GM18867 (cell line): ENCODE measurements around the gene CRLF1.

Experiments
- ATAC-seq: cut with Tn5 transposase; IDR thresholded peaks from one replicate; pipeline ENCODE4 v1.9.1; 2021; ENCODE audit warnings: mild to moderate bottlenecking, moderate library complexity; ENCODE audit not compliant: unreplicated experiment

The CRLF1 gene

GRCh38 chr19:18636969-18637629 lies 30.5 kb upstream of the CRLF1 start, which contains the start of gene KLHL26:
Gene KLHL26, plus strand, starts transcription at chr19:18637028. Its CDS starts 27 bp downstream, at chr19:18637055.
- no peak for ATAC-seq

- ATAC-seq, result peak; percentile 84
Observed at GRCh38 chr19:18636183-18636968, 29.8 kb upstream of the CRLF1 start.

GRCh38 chr19:18635831-18636182 lies 29.2 kb upstream of the CRLF1 start:
- no peak for ATAC-seq

- no peak for ATAC-seq
Observed at GRCh38 chr19:18634612-18635297, 28.2 kb upstream of the CRLF1 start.

GRCh38 chr19:18633321-18633720 lies 26.7 kb upstream of the CRLF1 start:
- ATAC-seq, result no peak

GRCh38 chr19:18629166-18630088 lies 22.8 kb upstream of the CRLF1 start:
- ATAC-seq, result no peak

- ATAC-seq, result no peak
Observed at GRCh38 chr19:18626906-18627305, 20.3 kb upstream of the CRLF1 start.

- ATAC-seq, result no peak
Observed at GRCh38 chr19:18620902-18621301, 14.3 kb upstream of the CRLF1 start.

GRCh38 chr19:18620311-18620710 lies 13.7 kb upstream of the CRLF1 start:
- ATAC-seq, result no peak

- no peak for ATAC-seq
Observed at GRCh38 chr19:18618236-18618635, 11.6 kb upstream of the CRLF1 start.

- no peak for ATAC-seq
Observed at GRCh38 chr19:18617562-18617961, 11.0 kb upstream of the CRLF1 start.

- ATAC-seq, result no peak
Observed at GRCh38 chr19:18616023-18616422, 9.4 kb upstream of the CRLF1 start.

- ATAC-seq, result no peak
Observed at GRCh38 chr19:18613589-18614234, 7.1 kb upstream of the CRLF1 start.

GRCh38 chr19:18612772-18613588 lies 6.4 kb upstream of the CRLF1 start, which contains the start of gene TMEM59L:
Gene TMEM59L, plus strand, starts transcription at chr19:18612870. Its CDS starts 89 bp downstream, at chr19:18612959.
- no peak for ATAC-seq

- no peak for ATAC-seq
Observed at GRCh38 chr19:18612051-18612771, 5.6 kb upstream of the CRLF1 start.

GRCh38 chr19:18611327-18612050 lies 4.9 kb upstream of the CRLF1 start:
- no peak for ATAC-seq

GRCh38 chr19:18610556-18611326 lies 4.1 kb upstream of the CRLF1 start:
- no peak for ATAC-seq
